GM19023 (cell line): ENCODE data around the gene CCDC194.
A peak's percentile ranks its signal among the peaks of the same experiment; 100 is the strongest.

Source experiments
- ATAC-seq: cut with Tn5 transposase; IDR thresholded peaks from one replicate; pipeline ENCODE4 v1.9.1; 2021; ENCODE audit warnings: mild to moderate bottlenecking, moderate library complexity; ENCODE audit not compliant: unreplicated experiment

CCDC194 gene

DNA sequence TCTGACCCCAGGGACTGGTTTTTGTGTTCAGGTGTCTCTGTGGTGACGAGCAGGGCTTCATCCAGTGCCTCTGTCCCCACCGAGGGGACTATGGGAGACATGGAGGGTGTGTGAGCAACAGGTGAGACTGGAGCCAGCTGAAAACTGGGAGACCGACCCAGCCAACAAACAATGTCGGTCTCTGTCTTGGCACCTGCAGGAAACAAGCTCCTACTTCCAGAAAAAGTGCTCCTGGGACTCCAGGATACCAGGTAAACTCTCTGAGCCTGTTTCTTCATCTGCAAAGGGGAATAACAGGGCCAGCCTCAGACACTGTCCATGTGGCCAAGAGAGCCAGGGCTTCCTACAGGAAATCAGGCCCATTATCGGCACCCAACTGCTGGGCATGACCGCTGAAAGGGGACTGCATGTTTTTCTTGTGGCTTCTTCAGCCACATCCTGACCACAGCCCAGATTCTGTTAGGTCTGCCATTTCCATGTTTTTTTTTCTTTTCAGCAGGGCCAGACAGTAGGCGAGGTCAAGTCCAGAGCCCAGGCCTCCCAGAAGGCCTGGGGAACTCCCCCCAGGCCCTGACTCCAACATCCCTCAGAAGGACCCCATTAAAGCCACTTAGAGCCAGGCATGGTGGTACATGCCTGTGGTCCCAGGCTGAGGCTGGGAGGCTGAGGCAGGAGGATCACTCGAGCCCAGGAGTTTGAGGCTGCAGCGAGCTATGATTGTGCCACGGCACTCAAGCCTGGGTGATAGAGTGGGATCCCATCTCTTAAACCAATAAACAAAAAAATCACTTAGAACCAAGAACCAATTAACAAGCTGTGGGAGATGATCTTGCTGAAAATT lies 12.3 kb upstream of the CCDC194 start:
- ATAC-seq: no peak

DNA sequence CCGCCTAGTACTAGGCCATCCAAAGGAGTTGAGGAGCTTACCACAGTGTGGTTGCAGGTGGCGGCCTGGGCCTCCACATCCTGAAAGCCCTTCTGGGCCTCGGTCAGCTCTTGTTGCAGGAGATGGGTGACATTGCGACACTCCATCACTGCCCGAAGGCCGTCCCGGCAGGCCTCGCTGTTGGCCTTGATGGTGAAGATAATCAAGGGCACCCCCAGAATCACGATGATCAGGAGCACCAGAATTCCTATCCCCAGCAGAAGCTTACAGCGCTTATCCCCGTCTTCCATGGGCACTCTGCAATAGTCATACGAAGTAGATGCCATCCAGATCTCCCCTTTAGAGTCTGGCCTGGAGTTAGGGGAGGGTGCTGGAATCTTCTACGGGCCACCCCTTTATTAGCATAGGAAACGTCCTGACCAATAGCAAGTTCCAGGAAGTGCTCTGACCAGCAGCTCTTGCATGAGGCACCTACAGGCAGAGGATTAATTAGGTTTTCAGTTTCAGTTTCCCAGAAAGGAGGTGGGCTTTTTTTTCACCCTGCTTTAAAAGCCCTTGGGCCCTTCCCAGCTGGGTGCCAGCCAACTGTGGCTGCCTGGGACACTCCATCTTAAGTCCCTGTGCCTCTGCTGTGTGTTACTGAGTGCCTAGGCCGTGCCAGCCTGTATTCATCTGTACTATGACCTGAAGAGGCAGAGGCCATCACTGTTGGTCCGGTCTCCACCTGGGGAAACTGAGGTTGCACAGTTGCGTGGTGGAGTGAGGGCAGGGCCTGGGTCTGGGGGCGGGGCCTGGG lies 11.5 kb upstream of the CCDC194 start, which contains the start of gene BST2:
Gene BST2 (minus strand): TSS at position 381 of the 796 bp plus-strand sequence. CDS start 55 bp downstream, at position 326.
- ATAC-seq: peak; percentile 88

DNA sequence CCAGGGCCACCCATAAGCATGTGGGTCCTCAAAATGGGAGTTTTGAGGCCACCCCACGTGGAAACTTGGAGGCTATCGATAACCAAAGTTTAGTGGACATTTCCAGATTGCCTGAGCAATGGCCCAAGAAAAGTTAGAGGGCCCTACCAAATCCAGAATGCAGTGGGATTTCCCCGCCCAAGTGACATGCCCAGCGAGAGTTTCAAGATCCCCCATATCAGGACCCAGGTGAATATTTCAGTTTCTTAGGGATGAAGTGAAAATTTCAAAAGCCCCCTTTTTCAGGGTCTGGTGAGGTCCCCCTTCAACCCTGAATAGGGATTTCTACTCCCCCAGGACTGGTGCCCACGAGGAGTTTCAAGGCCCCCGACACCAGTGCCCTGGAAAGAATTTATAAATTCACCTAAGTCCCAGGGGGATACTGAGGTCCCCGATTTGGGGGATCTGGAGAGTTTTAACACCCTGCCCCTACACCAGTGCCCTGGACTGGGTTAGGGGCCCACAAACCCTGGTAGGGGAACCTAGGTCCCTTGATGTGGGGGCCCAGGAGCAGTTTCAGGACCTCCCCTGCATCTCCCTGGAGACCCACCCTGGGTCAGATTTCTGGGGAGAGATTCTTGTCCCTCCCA lies 10.7 kb upstream of the CCDC194 start:
- ATAC-seq: no peak

DNA sequence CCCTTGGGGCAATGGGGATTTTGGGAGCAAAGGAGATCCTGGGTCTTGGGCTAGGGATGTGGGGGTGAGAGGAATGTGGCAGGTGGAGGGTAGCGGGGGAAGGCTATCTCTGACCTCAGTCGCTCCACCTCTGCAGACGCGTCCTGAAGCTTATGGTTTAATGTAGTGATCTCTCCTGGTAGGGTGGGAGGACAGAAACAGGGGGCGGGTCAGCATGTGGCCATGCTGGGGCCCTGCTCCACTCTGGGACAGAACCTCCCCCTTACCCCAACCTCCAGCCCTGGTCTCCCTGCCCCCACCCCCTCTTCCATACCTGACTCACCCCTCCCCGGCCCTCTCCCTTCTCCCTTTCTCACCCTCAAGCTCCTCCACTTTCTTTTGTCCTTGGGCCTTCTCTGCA lies 10.0 kb upstream of the CCDC194 start:
- no peak for ATAC-seq

DNA sequence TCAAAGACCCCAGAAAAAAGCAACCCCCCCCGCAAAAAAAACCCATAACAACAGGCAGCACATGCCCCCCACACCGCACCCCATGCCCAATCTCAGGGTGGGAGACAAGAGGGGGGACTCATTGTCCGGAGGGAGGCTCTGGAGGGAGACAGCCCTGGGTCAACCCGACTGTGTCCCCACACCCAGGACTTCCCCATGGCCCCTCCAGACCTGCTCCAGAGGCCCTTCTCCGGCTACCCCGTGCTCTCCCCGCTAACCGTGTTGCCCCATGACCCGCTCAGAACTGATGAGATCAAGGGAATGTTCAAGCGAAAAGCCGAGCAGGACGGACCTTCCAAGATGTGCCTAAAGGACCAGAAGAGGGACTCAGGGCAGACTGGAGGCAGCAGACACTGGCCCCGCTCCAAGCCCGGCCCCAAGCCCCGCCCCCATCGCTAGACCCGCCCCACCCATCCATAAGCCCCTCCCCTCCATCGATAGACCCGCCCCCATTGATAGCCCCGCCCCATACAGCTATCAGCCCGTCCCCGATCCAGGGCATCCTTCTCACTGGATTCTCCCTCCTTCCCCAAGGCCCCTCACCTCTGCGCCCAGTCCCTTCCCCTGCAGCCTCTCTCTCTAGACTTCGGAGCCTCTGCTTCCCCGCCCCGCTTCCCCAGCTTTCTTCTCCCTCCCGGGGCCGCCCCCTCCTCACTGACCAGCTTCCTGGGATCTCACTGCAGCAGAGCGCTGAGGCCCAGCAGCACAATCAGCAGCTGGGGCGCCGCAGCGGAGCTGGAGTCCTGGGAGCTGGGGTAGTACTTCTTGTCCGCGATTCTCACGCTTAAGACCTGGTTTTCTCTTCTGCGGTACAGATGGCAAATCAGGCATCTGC lies 9.2 kb upstream of the CCDC194 start:
- ATAC-seq: no peak

DNA sequence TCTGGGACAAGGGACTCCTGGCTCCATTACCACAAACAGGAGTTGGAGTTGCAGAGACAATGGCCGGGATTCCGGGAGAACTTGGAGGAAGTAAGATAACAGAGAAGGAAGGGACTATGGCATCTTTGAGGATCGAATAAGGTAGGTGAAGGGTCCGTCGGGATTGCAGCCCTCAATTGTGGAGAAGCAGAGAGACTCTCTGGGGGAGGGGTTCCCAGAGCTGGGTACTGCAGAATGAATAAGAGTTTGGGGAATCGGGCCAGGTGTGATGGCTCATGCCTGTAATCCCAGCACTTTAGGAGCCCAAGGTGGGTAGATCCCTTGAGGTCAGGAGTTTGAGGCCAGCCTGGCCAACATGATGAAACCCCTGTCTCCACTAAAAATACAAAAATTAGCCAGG lies 7.6 kb upstream of the CCDC194 start:
- no peak for ATAC-seq

DNA sequence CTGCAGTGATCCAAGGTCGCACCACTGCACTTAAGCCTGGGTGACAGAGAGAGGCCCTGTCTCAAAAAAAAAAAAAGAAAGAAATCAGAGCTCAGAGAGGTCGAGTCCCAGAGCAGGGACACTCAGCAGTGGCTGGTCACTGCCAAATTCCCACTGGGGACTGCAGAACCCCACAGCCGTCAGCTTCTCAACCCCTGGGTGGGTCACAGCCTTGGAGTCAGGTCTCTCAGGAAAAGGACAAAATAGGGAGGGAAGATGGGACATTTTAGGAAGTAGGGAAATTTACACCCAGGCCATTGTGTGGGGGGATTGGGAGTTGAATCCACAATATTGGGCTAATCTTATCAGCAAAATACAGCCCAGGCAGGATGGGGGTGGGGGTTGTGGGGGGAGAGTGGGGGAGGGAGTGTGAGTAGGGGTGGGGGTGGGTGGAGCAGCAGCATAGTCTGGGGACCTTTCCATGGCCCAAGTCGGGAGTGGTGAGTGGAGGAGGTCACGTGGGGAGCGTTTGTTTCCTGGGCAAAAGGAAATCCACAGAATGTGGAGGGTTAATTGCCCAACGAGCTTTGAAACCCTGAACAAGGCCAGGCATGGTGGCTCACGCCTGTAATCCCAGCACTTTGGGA lies 5.0 kb upstream of the CCDC194 start:
- no peak for ATAC-seq

DNA sequence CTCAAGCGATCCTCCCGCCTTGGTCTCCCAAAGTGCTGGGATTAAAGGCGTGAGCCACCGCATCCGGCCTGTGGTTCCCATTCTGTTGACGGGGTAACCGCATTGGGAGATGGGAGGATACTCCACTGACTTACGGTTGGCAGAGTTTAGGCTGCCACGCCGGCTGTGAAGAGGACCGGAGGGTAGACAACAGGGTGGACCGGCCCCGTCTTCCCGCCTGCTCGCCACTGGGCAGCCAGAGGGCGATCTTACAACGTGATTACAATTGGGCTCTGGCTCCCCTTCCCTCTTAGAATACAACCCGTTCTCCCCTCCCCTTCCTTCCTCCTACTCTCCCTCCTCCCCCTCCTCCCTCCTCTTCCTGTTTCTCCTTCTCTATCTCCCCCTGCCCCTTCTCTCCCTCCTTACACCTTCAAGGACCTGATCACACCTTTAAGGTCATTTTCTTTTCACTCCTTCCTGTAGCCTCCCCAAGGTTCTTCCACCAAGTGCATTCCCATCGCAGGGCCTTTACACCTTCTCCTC lies 957 bp upstream of the CCDC194 start:
- no peak for ATAC-seq

DNA sequence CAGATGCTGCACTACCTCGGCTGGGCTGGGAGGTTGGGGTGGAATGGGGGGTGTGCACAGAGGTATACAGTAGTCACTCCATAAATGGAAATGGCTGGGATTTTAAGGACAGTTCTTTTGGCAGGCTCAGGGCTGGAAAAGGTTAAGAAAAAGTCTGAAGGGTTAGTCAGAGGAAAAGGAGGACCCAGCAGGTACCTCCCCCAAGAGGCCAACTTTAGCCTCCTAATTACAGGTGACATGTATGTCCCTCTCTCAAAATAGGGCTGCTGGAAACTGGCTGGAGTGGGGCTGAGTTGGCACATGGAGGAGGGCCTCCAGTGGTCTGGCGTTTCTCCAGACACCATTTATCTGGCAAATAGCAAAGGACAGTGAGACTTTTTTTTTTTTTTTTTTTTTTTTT lies 994 bp downstream of the CCDC194 start:
- ATAC-seq: no peak

DNA sequence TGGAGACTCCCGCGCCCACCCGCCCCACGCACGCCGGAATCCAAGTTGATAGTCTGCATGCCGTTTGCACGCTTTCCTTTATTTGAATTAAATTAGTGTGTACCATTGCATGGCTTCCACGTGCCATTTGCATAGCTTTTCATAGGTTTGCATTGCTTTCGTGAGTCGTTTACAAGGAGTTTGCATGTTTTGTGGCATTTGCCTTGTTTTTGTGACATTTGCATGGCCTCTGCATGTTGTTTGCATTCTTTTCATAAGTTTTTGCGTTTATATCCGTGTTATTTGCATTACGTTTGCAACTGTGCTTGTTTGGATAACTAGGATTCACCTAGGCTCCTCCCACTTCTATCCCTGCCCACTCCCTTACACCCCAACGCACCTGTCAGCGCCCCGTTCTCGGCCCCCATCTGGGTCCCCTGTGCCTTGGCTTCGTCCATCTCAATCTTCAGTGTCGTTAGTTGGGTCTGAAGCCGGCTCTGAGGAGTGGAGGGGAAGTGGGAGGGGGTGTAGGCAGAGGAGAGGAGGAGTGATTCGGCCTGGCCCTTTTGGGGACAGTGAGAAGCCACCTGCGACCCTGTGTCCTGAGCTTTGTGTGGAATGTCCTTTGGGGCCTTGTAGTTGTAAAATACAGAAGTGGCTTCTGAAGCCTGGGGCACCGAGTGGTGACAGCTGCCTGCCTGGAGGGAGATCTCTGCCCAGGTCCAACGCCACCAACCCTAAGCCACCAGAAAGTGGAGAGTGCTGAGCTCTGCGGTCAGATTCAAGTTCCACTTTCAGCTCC lies 2.4 kb downstream of the CCDC194 start:
- ATAC-seq: no peak

DNA sequence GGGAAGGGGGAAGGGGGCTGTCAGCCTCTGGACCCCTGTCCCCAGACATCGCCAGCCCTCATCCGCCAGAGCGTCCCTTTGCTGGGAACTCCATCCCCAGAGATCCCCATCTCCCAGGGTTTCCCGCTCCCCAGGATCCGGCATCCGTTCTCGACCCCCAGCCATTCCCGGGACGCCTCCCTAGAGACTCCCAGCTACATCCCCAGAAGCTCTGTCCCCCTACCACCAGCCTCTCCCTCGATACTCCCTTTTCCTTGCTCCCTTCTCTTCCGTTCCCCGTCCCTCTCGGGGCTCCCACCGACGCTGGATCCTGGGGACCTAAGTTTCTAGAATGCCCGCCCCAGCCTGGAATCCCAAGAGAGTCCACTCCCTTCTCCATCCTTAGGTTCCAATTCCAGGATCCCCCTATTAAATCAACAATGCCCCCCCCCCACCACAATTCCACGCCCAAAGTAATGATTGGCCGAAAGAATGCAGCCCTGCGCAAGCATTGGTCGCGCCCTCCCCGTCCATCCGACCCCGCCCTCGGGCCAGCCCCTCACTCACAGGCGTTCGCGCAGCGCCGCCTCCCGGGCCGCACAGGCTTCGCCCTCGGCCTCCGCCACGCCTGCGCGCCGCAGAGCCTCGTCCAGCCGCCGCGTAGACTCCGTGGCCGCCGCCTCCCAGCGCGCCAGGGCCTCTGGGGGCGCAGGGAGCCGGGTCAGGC lies 3.2 kb downstream of the CCDC194 start:
- peak; percentile 81 for ATAC-seq

DNA sequence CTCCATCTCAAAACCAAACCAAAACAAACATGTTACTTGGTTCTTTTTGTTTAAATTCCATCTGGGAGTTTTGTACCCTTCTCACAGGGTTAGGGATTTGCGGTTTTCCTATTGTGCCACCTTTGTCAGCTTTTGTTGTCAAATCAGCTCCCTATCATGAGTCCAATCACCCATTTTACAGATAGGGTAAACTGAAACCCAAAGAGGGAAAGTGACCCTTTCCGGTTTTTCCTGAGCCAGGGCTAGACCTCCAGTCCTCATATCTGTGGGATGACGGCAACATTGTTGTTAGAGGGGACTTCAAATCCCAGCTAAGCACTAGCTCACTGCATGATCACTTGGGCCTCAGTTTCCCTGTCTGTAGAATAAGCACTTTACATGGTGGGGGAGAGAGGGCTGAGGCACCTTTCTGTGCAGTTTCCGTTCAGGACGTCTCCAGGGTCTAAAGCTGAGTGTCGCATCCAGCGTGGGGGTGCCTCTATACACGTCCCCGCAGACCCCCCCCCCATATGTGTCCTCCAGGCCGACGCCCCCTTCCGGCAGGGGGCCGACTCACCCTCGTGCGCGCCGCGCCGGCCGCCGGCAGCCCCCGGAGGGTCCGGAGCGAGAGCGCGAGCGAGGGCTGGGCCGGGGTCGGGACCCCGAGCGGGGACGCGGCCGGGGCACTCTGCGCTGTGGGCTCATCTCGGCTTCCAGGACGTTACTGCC lies 3.9 kb downstream of the CCDC194 start:
- ATAC-seq: no peak

DNA sequence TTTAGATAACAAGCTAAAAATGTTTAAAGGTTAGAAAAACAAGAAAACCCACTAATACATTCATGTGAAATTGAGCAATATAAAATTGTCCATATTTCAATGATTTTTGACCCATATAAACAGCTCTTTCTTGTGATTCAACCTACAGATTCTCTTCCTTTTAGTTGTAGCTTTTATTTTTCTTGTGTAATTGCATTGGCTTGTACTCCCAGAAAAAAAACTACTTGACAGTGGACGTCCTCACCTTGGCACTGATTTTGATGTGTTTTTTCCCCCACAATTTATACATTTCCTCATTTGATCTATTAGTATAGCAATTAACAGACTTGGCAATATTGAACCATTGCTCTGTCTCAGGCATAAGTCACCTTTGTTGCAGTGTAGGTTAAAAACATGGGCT lies 4.7 kb downstream of the CCDC194 start:
- no peak for ATAC-seq

DNA sequence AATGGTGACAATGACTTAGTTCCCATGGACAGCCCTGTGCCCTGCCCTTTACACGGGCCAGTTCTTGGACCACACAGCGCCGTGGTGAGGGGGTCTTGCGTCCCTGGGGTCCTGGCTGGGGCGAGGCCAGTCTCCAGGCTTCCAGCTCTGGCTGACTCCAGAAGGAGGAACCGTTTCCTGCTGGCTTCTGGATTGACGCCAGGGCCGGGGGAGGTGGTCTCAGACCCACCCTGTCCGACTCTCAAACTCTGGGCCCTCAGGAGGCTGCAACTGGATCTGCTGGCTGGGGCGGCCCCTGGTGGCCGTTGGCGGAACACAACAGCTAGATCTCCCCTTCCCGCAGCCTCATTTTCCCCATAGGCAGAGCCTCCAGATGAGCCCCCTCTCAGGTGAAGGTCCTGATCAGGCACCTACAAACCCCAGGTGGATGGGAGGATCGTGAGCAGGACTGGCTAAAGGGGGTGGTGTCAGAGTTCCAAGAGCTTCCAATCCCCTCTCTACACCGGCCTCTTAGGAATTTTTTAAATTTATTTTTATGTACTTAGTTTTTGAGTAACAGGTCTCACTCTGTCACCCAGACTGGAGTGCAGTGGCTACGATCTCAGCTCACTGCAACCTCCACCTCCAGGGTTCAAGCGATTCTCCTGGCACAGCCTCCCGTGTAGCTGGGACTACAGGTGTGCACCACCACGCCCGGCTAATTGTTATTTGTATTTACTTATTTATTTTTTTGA lies 8.0 kb downstream of the CCDC194 start:
- ATAC-seq: no peak

DNA sequence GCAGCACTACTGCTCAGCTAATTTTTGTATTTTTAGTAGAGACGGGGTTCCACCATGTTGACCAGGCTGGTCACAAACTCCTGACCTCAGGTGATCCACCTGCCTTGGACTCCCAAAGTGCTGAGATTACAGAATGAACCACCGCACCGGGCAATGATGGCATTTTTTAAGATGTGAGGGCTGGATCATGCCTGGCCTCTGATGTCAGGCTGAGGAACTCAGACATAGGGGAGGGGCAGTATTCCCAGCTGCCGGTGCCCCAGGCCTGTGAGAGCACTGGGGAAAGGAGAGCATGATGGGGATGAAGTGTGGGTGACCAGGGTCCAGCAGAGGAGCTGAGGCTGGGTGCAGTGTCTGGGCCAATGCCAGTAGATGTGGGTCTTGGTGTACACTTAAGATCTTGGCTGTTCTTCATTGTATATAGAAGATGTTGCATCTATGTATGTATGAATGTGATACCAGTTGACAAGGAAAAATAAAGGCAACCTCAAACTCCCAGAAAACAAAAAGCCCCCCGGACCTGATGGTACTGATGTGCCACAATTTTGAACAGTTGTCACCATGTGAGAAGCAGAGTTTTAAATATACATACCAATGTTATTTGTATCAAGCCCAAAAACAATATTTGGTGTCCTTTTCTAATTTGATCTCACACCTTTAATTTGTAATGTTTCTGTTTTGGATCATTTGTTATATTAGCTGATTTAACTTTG lies 13.4 kb downstream of the CCDC194 start:
- no peak for ATAC-seq

DNA sequence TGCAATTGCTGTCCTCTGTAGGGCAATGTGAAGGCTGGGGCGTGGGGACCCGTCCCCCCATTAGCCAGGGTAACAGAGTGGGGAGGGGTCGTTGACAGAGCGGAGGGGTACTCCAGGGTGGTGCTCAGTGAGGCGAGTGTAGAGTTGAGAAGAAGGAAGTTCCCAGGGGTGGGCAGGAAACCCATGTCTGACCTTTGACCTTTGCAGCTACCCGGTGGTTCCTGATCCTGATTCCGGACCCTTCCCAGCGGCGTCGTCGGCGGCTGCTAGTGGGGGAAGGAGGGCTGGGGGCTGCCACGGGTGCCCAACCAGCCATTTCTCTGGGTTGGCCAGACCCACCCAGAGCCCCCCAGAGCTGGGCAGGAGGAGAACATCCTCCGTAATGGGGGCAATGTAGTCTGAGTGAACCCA lies 14.8 kb downstream of the CCDC194 start:
- ATAC-seq: no peak

DNA sequence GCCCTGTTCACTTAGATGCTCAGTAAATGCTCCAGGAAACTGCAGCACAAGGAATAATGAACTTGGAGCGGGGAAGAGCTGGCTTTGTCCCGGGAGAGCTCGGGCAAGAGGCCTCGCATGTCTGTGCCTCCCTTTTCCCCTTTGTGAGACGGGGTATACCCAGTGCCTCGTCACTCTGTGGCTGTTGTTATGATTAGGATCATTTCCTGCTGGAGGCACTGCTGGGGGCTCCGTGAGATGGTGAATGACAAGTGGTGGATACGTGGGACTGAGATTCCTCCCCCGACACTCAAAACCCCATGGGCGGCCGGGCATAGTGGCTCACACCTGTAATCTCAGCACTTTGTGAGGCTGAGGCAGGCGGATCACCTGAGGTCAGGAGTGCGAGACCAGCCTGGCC lies 15.7 kb downstream of the CCDC194 start:
- ATAC-seq: no peak
